Heart left ventricle (tissue), 13 donors: ENCODE measurements around the gene TAF9B.

Experiments used
- POLR2A ChIP-seq, 2 donors: fragments of 450-650 bp; IDR thresholded peaks; one replicate each; pipeline ENCODE4 v1.6.1; 2017; ENCODE audit warnings: antibody characterized with exemption in 2 of 2, mild to moderate bottlenecking in 2 of 2, moderate library complexity in 2 of 2
- TF ChIP-seq, protein P1 (sequence below), 12 donors: fragments of 200-600 bp; sonication (generic) in 4 of 12; IDR thresholded peaks; one replicate each; pipeline versions ENCODE4 v1.5.0 to v1.8.0; 2018 to 2022; ENCODE audit warnings: antibody characterized with exemption in 12 of 12, mild to moderate bottlenecking in 5 of 12
- donor health status: ischemic (EF 13 %, LVEDD 7.1; RV severe dilation, severe dysfunction).
- donor health status: DM: no; HTN: yes; CAD: no.
- donor health status: DM: no; HTN: no; CAD: no.
- donor health status: ischemic (EF 25% LVEDD 6.9; RV normal size, moderate dysfunction).
- donor health status: ischemic (EF 25% LVEDD 5.7; RV mildly dilated, moderate dysfunction).
- donor health status: ischemic (EF 35%, LVEDD 5.7; RV mildly dilated, moderate dysfunction).
- donor health status: nonischemic (EF 11% LVEDD 7.7; RV severe dilation, severe dysfunction).
- donor health status: DM: yes; HTN: yes; CAD: no.
- donor health status: PGD.
- donor health status: ischemic (EF 29% LVEDD 5.4; RV normal size, mild dysfunction).
- donor health status: nonischemic (EF 23%, LVEDD 6.1; RV moderate dilation, normal function).

- TF ChIP-seq, protein P1, sequence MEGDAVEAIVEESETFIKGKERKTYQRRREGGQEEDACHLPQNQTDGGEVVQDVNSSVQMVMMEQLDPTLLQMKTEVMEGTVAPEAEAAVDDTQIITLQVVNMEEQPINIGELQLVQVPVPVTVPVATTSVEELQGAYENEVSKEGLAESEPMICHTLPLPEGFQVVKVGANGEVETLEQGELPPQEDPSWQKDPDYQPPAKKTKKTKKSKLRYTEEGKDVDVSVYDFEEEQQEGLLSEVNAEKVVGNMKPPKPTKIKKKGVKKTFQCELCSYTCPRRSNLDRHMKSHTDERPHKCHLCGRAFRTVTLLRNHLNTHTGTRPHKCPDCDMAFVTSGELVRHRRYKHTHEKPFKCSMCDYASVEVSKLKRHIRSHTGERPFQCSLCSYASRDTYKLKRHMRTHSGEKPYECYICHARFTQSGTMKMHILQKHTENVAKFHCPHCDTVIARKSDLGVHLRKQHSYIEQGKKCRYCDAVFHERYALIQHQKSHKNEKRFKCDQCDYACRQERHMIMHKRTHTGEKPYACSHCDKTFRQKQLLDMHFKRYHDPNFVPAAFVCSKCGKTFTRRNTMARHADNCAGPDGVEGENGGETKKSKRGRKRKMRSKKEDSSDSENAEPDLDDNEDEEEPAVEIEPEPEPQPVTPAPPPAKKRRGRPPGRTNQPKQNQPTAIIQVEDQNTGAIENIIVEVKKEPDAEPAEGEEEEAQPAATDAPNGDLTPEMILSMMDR (IDR thresholded peaks at IDR 0.05): no peak
- TF ChIP-seq POLR2A (IDR thresholded peaks at IDR 0.05): no peak
Observed at GRCh38 chrX:78131117-78131516, 8.3 kb downstream of the TAF9B start.
